HCT116 (cell line): Measurements from ENCODE around the gene CHTOP. TPM values are rescaled to one million over a fixed set of nuclear protein-coding genes. Genes with fewer than 3 reads are reported as not detected.
A peak's percentile ranks its signal among the peaks of the same experiment; 100 is the strongest.

ENCODE experiments used
- ATAC-seq: fragments of 200-7000 bp; cut with Tn5 transposase; 2 replicates; pipeline ENCODE4 v1.9.1; 2020; ENCODE audit warnings: mild to moderate bottlenecking, moderate library complexity
- BruUV-seq: library from RNA; stranded (reverse); fragments of 400-500 nt; replicated peaks from 2 replicates; lab custom pipeline; 2021; lab: Mats Ljungman, UMichigan
- CTCF ChIA-PET: fragments of 300-600 bp; sonication (Branson Sonifier 250); formaldehyde crosslinking; loops from one replicate; lab custom pipeline; 2021; ENCODE audit warnings: antibody characterized with exemption; lab: Charles Lee
- POLR2A ChIA-PET: fragments of 300-600, 350-600 bp; sonication (Branson Sonifier 250); formaldehyde crosslinking; loops from one replicate; lab custom pipeline; 2021; ENCODE audit warnings: antibody characterized with exemption; lab: Charles Lee
- RAD21 ChIA-PET, 2 experiments: fragments of 300-600 bp; sonication (Branson Sonifier 250); formaldehyde crosslinking; loops; one replicate each; lab custom pipeline; 2023; ENCODE audit warnings: low total read pairs in 2 of 2; ENCODE audit not compliant: uncharacterized antibody in 2 of 2, unreplicated experiment in 2 of 2, low non-redundant PET in 1 of 2; lab: Charles Lee
- DNase-seq: peaks from one replicate; pipeline ENCODE4 v3.0.0-alpha.2; 2010; ENCODE audit warnings: low read depth, low spot score
- H2AFZ ChIP-seq: fragments of 200-600 bp; shearing (Covaris generic), sonication (generic); 2 replicates; pipeline ENCODE4 v1.6.1; 2017; ENCODE audit warnings: low read depth, mixed run types, mixed read lengths, antibody characterized with exemption, low read length; ENCODE audit not compliant: poor library complexity, severe bottlenecking
- H3K27ac ChIP-seq: 2 replicates; pipeline ENCODE4 v1.5.1; 2012; ENCODE audit warnings: low read depth, low read length
- H3K27me3 ChIP-seq: fragments of 200-600 bp; sonication (generic); 2 replicates; pipeline ENCODE4 v1.6.1; 2016; ENCODE audit warnings: mixed run types, low read length, mixed read lengths; ENCODE audit not compliant: insufficient read depth
- H3K36me3 ChIP-seq, 2 experiments: fragments of 200-500 bp in 1 of 2; fragments of 200-600 bp in 1 of 2; sonication (Bioruptor generic) in 1 of 2; sonication (generic) in 1 of 2; 2 replicates each; pipeline versions ENCODE4 v1.5.1 to v1.6.1; 2014 to 2016; ENCODE audit warnings: low read length in 2 of 2, inconsistent platforms in 1 of 2, mixed read lengths in 1 of 2, mixed run types in 1 of 2; ENCODE audit not compliant: insufficient read depth in 2 of 2, control insufficient read depth in 1 of 2
- H3K4me1 ChIP-seq, 2 experiments: fragments of 200-600 bp in 1 of 2; sonication (generic) in 1 of 2; 2 replicates each; pipeline versions ENCODE4 v1.5.1 to v1.6.1; 2012 to 2017; ENCODE audit warnings: low read length in 2 of 2, inconsistent platforms in 1 of 2, mild to moderate bottlenecking in 1 of 2, mixed read lengths in 1 of 2, mixed run types in 1 of 2, moderate library complexity in 1 of 2; ENCODE audit not compliant: insufficient read depth in 2 of 2, control insufficient read depth in 1 of 2
- H3K4me2 ChIP-seq: fragments of 200-600 bp; sonication (generic); 2 replicates; pipeline ENCODE4 v1.6.1; 2017; ENCODE audit warnings: mixed run types, low read length, mixed read lengths
- H3K4me3 ChIP-seq, 2 experiments: fragments of 200-600 bp in 1 of 2; sonication (generic) in 1 of 2; replicated peaks in 1 of 2; 2 replicates each; pipeline ENCODE4 v1.5.1; 2011 to 2016; ENCODE audit warnings: low read length in 2 of 2, control low read depth in 1 of 2, low read depth in 1 of 2, mild to moderate bottlenecking in 1 of 2, mixed read lengths in 1 of 2, mixed run types in 1 of 2
- H3K79me2 ChIP-seq: fragments of 200-600 bp; sonication (generic); 2 replicates; pipeline ENCODE4 v1.6.1; 2017; ENCODE audit warnings: mild to moderate bottlenecking, mixed run types, low read length, moderate library complexity, mixed read lengths; ENCODE audit not compliant: insufficient read depth
- H3K9ac ChIP-seq: fragments of 200-600 bp; sonication (generic); 2 replicates; pipeline ENCODE4 v1.6.1; 2016; ENCODE audit warnings: low read length, mixed read lengths
- H3K9me2 ChIP-seq: fragments of 200-600 bp; sonication (generic), shearing (Covaris generic); 2 replicates; pipeline ENCODE4 v1.6.1; 2017; ENCODE audit warnings: mixed run types, mild to moderate bottlenecking, moderate library complexity; ENCODE audit not compliant: insufficient read depth
- H3K9me3 ChIP-seq, 2 experiments: fragments of 200-500 bp in 1 of 2; fragments of 200-600 bp in 1 of 2; sonication (Bioruptor generic) in 1 of 2; sonication (generic) in 1 of 2; 2 replicates each; pipeline ENCODE4 v1.6.1; 2014 to 2017; ENCODE audit warnings: low read length in 2 of 2, mixed read lengths in 2 of 2, inconsistent platforms in 1 of 2, low read depth in 1 of 2, mild to moderate bottlenecking in 1 of 2, mixed run types in 1 of 2, moderate library complexity in 1 of 2; ENCODE audit not compliant: control insufficient read depth in 1 of 2, insufficient read depth in 1 of 2
- H4K20me1 ChIP-seq: fragments of 200-600 bp; sonication (generic), shearing (Covaris generic); 2 replicates; pipeline ENCODE4 v1.6.1; 2017; ENCODE audit warnings: mixed run types, mild to moderate bottlenecking, moderate library complexity; ENCODE audit not compliant: insufficient read depth
- CBX3 ChIP-seq: IDR thresholded peaks from 2 replicates; pipeline ENCODE4 v1.6.1; 2012; ENCODE audit warnings: low read depth
- ELF1 ChIP-seq: IDR thresholded peaks from 2 replicates; pipeline ENCODE4 v1.6.1; 2012; ENCODE audit warnings: low read depth, borderline replicate concordance
- FOSL1 ChIP-seq: IDR thresholded peaks from 2 replicates; pipeline ENCODE4 v1.6.1; 2012; ENCODE audit warnings: low read depth
- JUND ChIP-seq: IDR thresholded peaks from 2 replicates; pipeline ENCODE4 v1.6.1; 2012
- POLR2A ChIP-seq: IDR thresholded peaks from 2 replicates; pipeline ENCODE4 v1.7.0; 2011; ENCODE audit warnings: borderline replicate concordance; ENCODE audit not compliant: insufficient read depth, insufficient read length; ENCODE audit errors: extremely low read depth
- POLR2AphosphoS5 ChIP-seq: IDR thresholded peaks from 2 replicates; pipeline ENCODE4 v1.6.1; 2011; ENCODE audit warnings: mild to moderate bottlenecking, low read depth, low read length, moderate library complexity
- TCF7L2 ChIP-seq: IDR thresholded peaks from 2 replicates; pipeline ENCODE4 v1.7.0; 2011; ENCODE audit warnings: borderline replicate concordance, inconsistent platforms; ENCODE audit not compliant: insufficient read depth, insufficient read length; ENCODE audit errors: extremely low read depth
- intact Hi-C: fragments of 100-400 bp; cut with micrococcal nuclease; formaldehyde crosslinking; loops from 2 replicates; pipeline ENCODE4 v1.10.0; 2022
- total RNA-seq: library from RNA; stranded (reverse); gene quantifications from one replicate; pipeline ENCODE4 v1.2.1, GENCODE V29; 2021; ENCODE audit not compliant: unreplicated experiment
- TF ChIP-seq, protein P1 (sequence below), 3 experiments: fragments of 200-600 bp in 1 of 3; sonication (generic) in 1 of 3; IDR thresholded peaks in 2 of 3; conservative IDR thresholded peaks in 1 of 3; 2 replicates each; pipeline ENCODE4 v1.5.1; 2012 to 2017; ENCODE audit warnings: low read depth in 2 of 3, low read length in 2 of 3, antibody characterized with exemption in 1 of 3, borderline replicate concordance in 1 of 3, control low read depth in 1 of 3, mild to moderate bottlenecking in 1 of 3, mixed read lengths in 1 of 3, mixed run types in 1 of 3, moderate library complexity in 1 of 3; ENCODE audit not compliant: insufficient read depth in 1 of 3
- TF ChIP-seq, protein P2 (sequence below): IDR thresholded peaks from 2 replicates; pipeline ENCODE4 v1.6.1; 2011; ENCODE audit warnings: mild to moderate bottlenecking, low read length, moderate library complexity; ENCODE audit not compliant: insufficient replicate concordance; ENCODE audit errors: extremely low read depth
- TF ChIP-seq, protein P3 (sequence below): IDR thresholded peaks from 2 replicates; pipeline ENCODE4 v1.6.1; 2012
- TF ChIP-seq, protein P4 (sequence below): IDR thresholded peaks from 2 replicates; pipeline ENCODE4 v1.6.1; 2012
- TF ChIP-seq, protein P5 (sequence below): IDR thresholded peaks from 2 replicates; pipeline ENCODE4 v1.6.1; 2012; ENCODE audit warnings: low read depth

The CHTOP gene
- total RNA-seq, 1 experiment from 2014 or later, result 110 TPM

DNA sequence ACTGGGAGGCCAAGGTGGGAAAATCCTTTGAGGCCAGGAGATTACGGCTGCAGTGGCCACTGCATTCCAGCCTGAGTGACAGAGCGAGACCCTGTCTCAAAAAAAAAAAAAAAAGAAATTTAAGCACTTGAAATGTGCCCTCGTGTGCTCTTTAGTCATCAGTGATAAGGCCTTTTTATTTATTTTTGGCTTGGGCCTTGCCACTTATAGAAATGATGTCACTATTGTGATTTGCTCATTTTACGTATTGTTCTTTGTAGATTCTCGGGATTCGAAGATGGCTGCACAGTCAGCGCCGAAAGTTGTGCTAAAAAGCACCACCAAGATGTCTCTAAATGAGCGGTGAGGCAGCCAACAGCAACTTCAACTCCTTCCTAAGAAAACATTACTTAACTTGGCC is 2.4 kb downstream of the CHTOP start:
- H3K4me3 ChIP-seq, result no peak overlapping the region
- no peak overlapping the region for H3K9ac ChIP-seq
- POLR2A ChIA-PET, result no interaction called here
- TF ChIP-seq, protein P1, sequence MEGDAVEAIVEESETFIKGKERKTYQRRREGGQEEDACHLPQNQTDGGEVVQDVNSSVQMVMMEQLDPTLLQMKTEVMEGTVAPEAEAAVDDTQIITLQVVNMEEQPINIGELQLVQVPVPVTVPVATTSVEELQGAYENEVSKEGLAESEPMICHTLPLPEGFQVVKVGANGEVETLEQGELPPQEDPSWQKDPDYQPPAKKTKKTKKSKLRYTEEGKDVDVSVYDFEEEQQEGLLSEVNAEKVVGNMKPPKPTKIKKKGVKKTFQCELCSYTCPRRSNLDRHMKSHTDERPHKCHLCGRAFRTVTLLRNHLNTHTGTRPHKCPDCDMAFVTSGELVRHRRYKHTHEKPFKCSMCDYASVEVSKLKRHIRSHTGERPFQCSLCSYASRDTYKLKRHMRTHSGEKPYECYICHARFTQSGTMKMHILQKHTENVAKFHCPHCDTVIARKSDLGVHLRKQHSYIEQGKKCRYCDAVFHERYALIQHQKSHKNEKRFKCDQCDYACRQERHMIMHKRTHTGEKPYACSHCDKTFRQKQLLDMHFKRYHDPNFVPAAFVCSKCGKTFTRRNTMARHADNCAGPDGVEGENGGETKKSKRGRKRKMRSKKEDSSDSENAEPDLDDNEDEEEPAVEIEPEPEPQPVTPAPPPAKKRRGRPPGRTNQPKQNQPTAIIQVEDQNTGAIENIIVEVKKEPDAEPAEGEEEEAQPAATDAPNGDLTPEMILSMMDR (IDR thresholded peaks at IDR 0.05 in 2 of 3, conservative IDR thresholded peaks at IDR 0.05 in 1 of 3; ENCODE audit: borderline replicate concordance in 1 of 3, insufficient read depth in 1 of 3, low read depth in 2 of 3, low read length in 2 of 3), result no peak
- TF ChIP-seq, protein P2, sequence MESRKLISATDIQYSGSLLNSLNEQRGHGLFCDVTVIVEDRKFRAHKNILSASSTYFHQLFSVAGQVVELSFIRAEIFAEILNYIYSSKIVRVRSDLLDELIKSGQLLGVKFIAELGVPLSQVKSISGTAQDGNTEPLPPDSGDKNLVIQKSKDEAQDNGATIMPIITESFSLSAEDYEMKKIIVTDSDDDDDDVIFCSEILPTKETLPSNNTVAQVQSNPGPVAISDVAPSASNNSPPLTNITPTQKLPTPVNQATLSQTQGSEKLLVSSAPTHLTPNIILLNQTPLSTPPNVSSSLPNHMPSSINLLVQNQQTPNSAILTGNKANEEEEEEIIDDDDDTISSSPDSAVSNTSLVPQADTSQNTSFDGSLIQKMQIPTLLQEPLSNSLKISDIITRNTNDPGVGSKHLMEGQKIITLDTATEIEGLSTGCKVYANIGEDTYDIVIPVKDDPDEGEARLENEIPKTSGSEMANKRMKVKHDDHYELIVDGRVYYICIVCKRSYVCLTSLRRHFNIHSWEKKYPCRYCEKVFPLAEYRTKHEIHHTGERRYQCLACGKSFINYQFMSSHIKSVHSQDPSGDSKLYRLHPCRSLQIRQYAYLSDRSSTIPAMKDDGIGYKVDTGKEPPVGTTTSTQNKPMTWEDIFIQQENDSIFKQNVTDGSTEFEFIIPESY, result no peak
- TF ChIP-seq, protein P3, sequence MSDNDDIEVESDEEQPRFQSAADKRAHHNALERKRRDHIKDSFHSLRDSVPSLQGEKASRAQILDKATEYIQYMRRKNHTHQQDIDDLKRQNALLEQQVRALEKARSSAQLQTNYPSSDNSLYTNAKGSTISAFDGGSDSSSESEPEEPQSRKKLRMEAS, result no peak
- TF ChIP-seq, protein P4, sequence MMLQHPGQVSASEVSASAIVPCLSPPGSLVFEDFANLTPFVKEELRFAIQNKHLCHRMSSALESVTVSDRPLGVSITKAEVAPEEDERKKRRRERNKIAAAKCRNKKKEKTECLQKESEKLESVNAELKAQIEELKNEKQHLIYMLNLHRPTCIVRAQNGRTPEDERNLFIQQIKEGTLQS, result no peak
- TF ChIP-seq JUND (no peak), FOSL1 (no peak), POLR2AphosphoS5 (no peak), CBX3 (no peak), TCF7L2 (no peak), POLR2A (no peak), ELF1 (no peak)
- TF ChIP-seq, protein P5, sequence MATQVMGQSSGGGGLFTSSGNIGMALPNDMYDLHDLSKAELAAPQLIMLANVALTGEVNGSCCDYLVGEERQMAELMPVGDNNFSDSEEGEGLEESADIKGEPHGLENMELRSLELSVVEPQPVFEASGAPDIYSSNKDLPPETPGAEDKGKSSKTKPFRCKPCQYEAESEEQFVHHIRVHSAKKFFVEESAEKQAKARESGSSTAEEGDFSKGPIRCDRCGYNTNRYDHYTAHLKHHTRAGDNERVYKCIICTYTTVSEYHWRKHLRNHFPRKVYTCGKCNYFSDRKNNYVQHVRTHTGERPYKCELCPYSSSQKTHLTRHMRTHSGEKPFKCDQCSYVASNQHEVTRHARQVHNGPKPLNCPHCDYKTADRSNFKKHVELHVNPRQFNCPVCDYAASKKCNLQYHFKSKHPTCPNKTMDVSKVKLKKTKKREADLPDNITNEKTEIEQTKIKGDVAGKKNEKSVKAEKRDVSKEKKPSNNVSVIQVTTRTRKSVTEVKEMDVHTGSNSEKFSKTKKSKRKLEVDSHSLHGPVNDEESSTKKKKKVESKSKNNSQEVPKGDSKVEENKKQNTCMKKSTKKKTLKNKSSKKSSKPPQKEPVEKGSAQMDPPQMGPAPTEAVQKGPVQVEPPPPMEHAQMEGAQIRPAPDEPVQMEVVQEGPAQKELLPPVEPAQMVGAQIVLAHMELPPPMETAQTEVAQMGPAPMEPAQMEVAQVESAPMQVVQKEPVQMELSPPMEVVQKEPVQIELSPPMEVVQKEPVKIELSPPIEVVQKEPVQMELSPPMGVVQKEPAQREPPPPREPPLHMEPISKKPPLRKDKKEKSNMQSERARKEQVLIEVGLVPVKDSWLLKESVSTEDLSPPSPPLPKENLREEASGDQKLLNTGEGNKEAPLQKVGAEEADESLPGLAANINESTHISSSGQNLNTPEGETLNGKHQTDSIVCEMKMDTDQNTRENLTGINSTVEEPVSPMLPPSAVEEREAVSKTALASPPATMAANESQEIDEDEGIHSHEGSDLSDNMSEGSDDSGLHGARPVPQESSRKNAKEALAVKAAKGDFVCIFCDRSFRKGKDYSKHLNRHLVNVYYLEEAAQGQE, result no peak
- ATAC-seq, result no peak
- peaks cover 9 to 20% of the 10 kb centered on the region in 2 experiments for H3K4me1 ChIP-seq
- H3K9me2 ChIP-seq, result no peaks in the 10 kb centered on the region
- BruUV-seq, result no TSS peak
- no peaks in the 10 kb centered on the region for H3K9me3 ChIP-seq
- H2AFZ ChIP-seq, result no peak overlapping the region
- H3K27me3 ChIP-seq, result no peaks in the 10 kb centered on the region
- no peak for DNase-seq
- H3K27ac ChIP-seq, result no peak overlapping the region
- CTCF ChIA-PET, result no interaction called here
- intact Hi-C loops, result no loop called here
- H3K4me2 ChIP-seq, result 0 out of 2 replicates have a peak overlapping the region, but pooled peaks have one; percentile 78
- H3K79me2 ChIP-seq, result peaks cover 75% of the 10 kb centered on the region
- H3K36me3 ChIP-seq, result peaks cover 43 to 55% of the 10 kb centered on the region in 2 experiments
- peaks cover 4% of the 10 kb centered on the region; the same call in 1 of the 2 replicates for H4K20me1 ChIP-seq
- RAD21 ChIA-PET, result no interaction called here
